OCI-LY7 (cell line): ENCODE results near the gene HDAC7.

ENCODE experiments used
- EZH2phosphoT487 ChIP-seq: fragments of 200-600 bp; sonication (generic); IDR thresholded peaks from 2 replicates; pipeline ENCODE4 v1.6.1; 2018; ENCODE audit warnings: low read depth, borderline replicate concordance, mild to moderate bottlenecking, mixed run types, antibody characterized with exemption, low read length, moderate library complexity, mixed read lengths
- TF ChIP-seq, protein P1 (sequence below): fragments of 200-600 bp; sonication (generic); conservative IDR thresholded peaks from 2 replicates; pipeline ENCODE4 v1.5.1; 2014; ENCODE audit warnings: mild to moderate bottlenecking, antibody characterized with exemption, low read length, moderate library complexity, mixed read lengths

DNA sequence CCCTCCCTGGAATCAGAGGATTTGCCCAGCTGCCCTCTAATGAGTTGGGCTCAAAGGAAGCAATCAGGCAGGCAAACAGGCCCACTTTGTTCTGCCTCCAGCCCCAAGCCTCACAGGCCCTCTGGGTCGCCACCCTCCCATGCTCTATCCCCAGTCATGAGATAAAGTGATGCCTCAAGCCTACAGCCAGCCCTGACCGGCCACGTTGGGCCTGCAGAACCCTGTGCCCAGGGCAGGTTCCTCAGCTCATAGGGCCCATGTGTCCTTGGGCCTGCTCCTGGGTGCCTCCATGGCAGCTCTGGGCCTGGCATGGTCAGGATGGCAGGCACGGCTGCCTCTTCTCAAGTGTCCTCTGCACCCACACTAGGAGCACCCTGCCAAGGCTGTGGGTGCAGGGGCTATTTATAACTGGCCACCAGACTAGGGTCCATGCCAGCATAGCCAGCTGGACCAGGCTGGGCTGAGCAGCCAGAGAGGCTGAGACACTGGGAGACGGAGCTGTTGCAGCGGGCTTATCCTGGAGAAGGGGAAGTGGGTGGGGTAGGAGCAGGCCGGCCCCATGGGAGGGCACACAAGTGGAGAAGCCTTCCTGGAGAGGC, 20.2 kb downstream of the HDAC7 start:
- TF ChIP-seq EZH2phosphoT487 = no peak
- TF ChIP-seq, protein P1, sequence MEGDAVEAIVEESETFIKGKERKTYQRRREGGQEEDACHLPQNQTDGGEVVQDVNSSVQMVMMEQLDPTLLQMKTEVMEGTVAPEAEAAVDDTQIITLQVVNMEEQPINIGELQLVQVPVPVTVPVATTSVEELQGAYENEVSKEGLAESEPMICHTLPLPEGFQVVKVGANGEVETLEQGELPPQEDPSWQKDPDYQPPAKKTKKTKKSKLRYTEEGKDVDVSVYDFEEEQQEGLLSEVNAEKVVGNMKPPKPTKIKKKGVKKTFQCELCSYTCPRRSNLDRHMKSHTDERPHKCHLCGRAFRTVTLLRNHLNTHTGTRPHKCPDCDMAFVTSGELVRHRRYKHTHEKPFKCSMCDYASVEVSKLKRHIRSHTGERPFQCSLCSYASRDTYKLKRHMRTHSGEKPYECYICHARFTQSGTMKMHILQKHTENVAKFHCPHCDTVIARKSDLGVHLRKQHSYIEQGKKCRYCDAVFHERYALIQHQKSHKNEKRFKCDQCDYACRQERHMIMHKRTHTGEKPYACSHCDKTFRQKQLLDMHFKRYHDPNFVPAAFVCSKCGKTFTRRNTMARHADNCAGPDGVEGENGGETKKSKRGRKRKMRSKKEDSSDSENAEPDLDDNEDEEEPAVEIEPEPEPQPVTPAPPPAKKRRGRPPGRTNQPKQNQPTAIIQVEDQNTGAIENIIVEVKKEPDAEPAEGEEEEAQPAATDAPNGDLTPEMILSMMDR = no peak
